ENCODE results near the gene SORCS2.

Gene SORCS2

GRCh38 chr4:7367406-7367805 lies 175.1 kb downstream of the SORCS2 start:
- no peak for TF ChIP-seq CTCF (IDR thresholded peaks at IDR 0.05; ENCODE audit: insufficient read depth, low read length, poor library complexity, severe bottlenecking)
- no peaks in the 10 kb centered on the region; the same call in 1 of the 2 replicates for H3K27me3 ChIP-seq (replicated peaks; ENCODE audit: control insufficient read depth, insufficient read depth, low read length)
- DNase-seq (ENCODE audit: extremely low read depth, insufficient read length) = no peak
- no peak overlapping the region for H3K4me3 ChIP-seq (replicated peaks; ENCODE audit: low read depth, low read length)
- no peaks in the 10 kb centered on the region for H3K36me3 ChIP-seq (ENCODE audit: control insufficient read depth, insufficient read depth, low read length)

DNA sequence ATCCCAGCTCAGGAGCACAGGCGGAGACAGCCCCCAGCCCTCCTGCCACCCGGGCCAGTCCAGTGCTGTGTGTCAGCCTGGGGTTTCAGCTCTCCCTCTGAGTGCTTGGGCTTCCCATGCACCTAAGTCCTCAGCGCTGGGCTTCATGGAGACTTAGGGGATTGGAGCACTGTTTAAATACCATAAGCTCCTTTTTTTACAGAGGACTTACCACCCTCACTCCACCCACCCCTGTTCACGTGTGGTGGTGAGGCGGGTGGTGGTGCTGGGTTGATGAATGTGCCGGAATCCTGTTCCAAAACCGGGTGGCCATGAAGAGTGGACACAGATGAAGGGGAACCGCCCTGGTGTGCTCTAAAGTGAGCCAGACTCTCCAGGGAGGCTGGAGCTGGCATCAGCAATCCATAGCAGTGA lies 175.5 kb downstream of the SORCS2 start:
- Histone ChIP-seq H3K36me3 (ENCODE audit: control insufficient read depth, insufficient read depth, low read length) (no peaks in the 10 kb centered on the region), H3K4me3 (replicated peaks; ENCODE audit: low read depth, low read length) (no peak overlapping the region), H3K27me3 (replicated peaks; ENCODE audit: control insufficient read depth, insufficient read depth, low read length) (no peaks in the 10 kb centered on the region; the same call in 1 of the 2 replicates)
- DNase-seq (ENCODE audit: extremely low read depth, insufficient read length) = no peak
- TF ChIP-seq CTCF (IDR thresholded peaks at IDR 0.05; ENCODE audit: insufficient read depth, low read length, poor library complexity, severe bottlenecking) = no peak

DNA sequence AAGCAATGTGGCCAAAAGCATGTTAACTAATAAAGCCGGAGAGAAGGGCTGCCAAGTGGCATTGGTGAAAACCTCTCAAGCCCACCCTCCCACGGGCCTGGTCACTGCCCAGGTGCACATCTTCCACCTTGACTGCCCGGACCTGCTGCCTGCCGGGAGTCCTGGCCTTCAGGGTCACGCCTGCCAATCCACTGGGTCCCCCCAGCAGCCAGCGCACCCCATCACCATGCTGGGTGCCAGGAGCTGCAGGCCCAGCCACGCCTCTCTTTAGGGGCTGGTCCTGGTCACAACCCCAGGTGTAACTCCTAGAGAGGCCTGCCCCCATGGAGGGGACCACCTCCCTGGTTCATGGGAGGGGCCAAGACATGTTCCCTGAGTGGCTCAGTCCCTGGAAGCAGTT lies 176.0 kb downstream of the SORCS2 start:
- no peaks in the 10 kb centered on the region for H3K36me3 ChIP-seq (ENCODE audit: control insufficient read depth, insufficient read depth, low read length)
- no peak overlapping the region for H3K4me3 ChIP-seq (replicated peaks; ENCODE audit: low read depth, low read length)
- TF ChIP-seq CTCF (IDR thresholded peaks at IDR 0.05; ENCODE audit: insufficient read depth, low read length, poor library complexity, severe bottlenecking) = no peak
- no peaks in the 10 kb centered on the region; the same call in 1 of the 2 replicates for H3K27me3 ChIP-seq (replicated peaks; ENCODE audit: control insufficient read depth, insufficient read depth, low read length)
- no peak for DNase-seq (ENCODE audit: extremely low read depth, insufficient read length)

- no peak for DNase-seq (ENCODE audit: extremely low read depth, insufficient read length)
- H3K27me3 ChIP-seq (replicated peaks; ENCODE audit: control insufficient read depth, insufficient read depth, low read length) = no peaks in the 10 kb centered on the region; the same call in 1 of the 2 replicates
- no peaks in the 10 kb centered on the region for H3K36me3 ChIP-seq (ENCODE audit: control insufficient read depth, insufficient read depth, low read length)
- TF ChIP-seq CTCF (IDR thresholded peaks at IDR 0.05; ENCODE audit: insufficient read depth, low read length, poor library complexity, severe bottlenecking) = no peak
- no peak overlapping the region for H3K4me3 ChIP-seq (replicated peaks; ENCODE audit: low read depth, low read length)
These were observed 177.2 kb downstream of the SORCS2 start for GRCh38 chr4:7369511-7369910.

- Histone ChIP-seq H3K4me3 (replicated peaks; ENCODE audit: low read depth, low read length) (no peak overlapping the region), H3K36me3 (ENCODE audit: control insufficient read depth, insufficient read depth, low read length) (no peaks in the 10 kb centered on the region), H3K27me3 (replicated peaks; ENCODE audit: control insufficient read depth, insufficient read depth, low read length) (no peaks in the 10 kb centered on the region; the same call in 1 of the 2 replicates)
- no peak for DNase-seq (ENCODE audit: extremely low read depth, insufficient read length)
- no peak for TF ChIP-seq CTCF (IDR thresholded peaks at IDR 0.05; ENCODE audit: insufficient read depth, low read length, poor library complexity, severe bottlenecking)
These were observed 177.7 kb downstream of the SORCS2 start for GRCh38 chr4:7370038-7370437.

Data from GM06990 (cell line).